ENCODE data around the gene NPTXR. TPM values are rescaled to one million over a fixed set of nuclear protein-coding genes. Genes with fewer than 3 reads are reported as not detected.

The NPTXR gene
- total RNA-seq, 1 donor from 2014 or later = 1.6 TPM

DNA sequence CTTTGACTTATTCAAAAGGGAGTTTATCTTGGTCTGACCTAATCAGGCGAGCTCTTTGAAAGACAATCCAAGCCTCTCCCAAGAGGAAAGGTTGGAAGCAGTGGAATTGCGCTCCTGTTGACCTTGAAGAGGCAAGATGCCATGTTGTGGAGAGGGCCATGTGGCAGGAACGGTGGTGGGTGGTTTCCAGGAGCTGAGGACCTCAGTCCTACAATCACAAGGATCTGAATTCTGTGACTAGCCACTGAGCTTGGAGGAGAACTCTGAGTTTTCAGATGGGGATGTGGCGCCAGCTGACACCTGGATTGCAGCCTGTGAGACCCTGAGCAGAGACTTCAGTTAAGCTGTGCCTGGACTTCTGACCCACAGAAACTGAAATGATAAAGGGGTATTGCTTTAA is 34.2 kb upstream of the NPTXR start:
- Histone ChIP-seq H3K27me3 (ENCODE audit: control insufficient read depth in 3 of 3, insufficient read depth in 3 of 3, low read length in 3 of 3) (no peaks in the 10 kb centered on the region), H3K36me3 (ENCODE audit: control insufficient read depth in 3 of 3, insufficient read depth in 3 of 3, low read length in 3 of 3) (no peaks in the 10 kb centered on the region), H3K4me1 (ENCODE audit: control insufficient read depth in 3 of 3, insufficient read depth in 3 of 3, low read length in 3 of 3) (peaks cover 16 to 26% (median 17%) of the 10 kb centered on the region in 3 donors), H3K9me3 (ENCODE audit: control insufficient read depth in 3 of 3, low read length in 3 of 3) (no peaks in the 10 kb centered on the region), H3K9ac (ENCODE audit: low read depth in 1 of 3, low read length in 3 of 3) (no peak overlapping the region), H3K27ac (ENCODE audit: low read depth, low read length) (no peak overlapping the region), H3K4me3 (ENCODE audit: low read length in 3 of 3) (no peak overlapping the region)

DNA sequence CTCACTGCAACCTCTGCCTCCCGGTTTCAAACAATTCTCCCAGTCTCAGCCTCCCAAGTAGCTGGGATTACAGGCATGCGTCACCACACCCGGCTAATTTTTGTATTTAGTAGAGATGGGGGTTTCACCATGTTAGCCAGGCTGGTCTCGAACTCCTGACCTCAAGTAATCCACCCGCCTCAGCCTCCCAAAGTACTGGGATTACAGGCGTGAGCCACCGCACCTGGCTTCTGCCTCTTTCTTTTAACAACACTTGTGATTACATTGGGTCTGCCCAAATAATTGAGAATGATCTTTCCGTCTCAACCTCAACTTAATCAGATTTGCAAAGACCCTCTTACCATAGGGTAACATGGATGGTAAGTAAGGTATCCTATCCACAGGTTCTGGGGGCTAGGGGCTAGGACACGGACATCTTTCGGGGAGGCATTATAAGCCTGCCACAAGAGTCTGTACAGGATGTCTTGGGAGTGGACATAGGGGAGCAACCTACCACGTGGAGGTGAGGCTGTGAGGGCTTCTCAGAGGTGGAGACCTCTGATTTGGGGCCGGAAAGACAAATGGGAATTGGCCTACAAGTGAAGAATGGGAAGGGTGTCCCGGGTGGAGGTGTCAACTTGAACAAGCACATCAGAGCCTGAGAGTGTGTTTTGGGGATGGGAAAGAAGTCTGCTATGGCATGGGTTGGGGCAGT is 30.8 kb upstream of the NPTXR start:
- H3K4me1 ChIP-seq (ENCODE audit: control insufficient read depth in 3 of 3, insufficient read depth in 3 of 3, low read length in 3 of 3) = peaks cover 14 to 23% (median 17%) of the 10 kb centered on the region in 3 donors
- H3K27ac ChIP-seq (ENCODE audit: low read depth, low read length) = no peak overlapping the region
- H3K9ac ChIP-seq (ENCODE audit: low read depth in 1 of 3, low read length in 3 of 3) = no peak overlapping the region
- H3K9me3 ChIP-seq (ENCODE audit: control insufficient read depth in 3 of 3, low read length in 3 of 3) = no peaks in the 10 kb centered on the region
- H3K36me3 ChIP-seq (ENCODE audit: control insufficient read depth in 3 of 3, insufficient read depth in 3 of 3, low read length in 3 of 3) = peaks cover 0 to 2% (median 1%) of the 10 kb centered on the region in 3 donors
- no peaks in the 10 kb centered on the region for H3K27me3 ChIP-seq (ENCODE audit: control insufficient read depth in 3 of 3, insufficient read depth in 3 of 3, low read length in 3 of 3)
- no peak overlapping the region for H3K4me3 ChIP-seq (ENCODE audit: low read length in 3 of 3)

DNA sequence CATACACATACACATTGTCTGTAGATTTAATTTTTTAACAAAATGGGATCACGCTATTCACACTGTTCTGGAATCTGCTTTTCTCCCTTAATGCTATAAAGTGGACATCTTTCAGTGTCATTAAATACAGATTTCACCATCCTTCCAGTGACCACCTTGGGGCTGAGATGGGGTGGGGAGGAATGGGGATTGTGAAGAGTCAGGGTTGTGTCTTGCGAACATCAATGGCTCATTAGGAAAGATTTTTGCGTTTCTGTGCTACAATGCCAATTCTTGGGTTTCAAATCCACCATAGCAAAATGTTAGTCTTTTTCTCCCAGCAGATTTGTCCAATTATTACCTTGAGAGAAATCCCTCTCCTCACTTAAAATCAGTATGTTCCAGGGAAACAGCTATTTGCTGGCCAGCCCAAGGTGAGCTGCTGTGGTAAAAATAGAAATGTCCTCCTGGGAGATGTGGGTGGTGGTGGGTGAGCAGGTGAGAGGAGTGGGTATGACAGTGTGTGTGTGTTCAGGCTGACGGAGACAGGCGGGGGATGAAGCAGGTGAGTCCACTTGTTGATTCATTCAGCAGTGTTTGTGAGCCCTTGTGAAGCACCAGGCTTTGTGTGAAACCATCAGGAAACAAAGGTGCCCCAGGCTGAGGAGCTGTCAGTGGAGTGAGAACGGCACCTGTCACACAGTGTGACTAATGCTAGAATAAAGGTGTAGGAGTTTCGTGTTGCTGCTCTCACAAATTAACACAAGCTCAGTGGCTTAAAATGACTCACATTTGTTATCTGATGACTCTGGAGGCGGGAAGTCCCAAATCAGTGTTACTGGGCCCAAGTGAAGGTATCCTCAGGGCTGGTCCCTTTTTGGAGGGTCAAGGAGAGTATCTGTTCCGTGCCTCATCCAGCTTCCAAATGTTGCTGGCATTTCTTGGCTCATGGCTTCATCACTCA is 29.9 kb upstream of the NPTXR start:
- peak overlapping the region; percentile 79 to 91 (median 89) for H3K4me3 ChIP-seq (ENCODE audit: low read length in 3 of 3)
- no peaks in the 10 kb centered on the region for H3K27me3 ChIP-seq (ENCODE audit: control insufficient read depth in 3 of 3, insufficient read depth in 3 of 3, low read length in 3 of 3)

DNA sequence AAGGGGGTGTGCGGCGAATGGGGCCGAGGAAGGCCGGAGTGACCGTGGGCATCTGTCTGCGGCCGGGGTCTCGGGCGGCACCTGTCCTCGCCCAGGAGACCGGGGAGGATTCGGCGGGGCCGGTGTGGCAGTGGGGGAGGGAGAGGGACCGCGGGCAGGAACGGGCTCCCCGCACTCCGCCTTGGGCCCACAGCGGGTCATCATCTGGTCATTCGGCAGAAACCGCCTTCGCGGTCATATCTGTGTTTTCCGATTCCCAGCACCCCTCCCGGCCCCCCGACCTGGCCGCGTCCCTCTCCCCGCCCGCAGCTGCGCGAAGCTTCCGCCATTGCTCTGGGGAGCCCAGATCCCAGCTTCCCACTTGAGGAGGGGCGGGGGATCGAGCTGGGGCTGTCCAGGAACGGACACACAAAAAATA is 29.0 kb upstream of the NPTXR start:
- Histone ChIP-seq H3K9me3 (ENCODE audit: control insufficient read depth in 3 of 3, low read length in 3 of 3) (no peaks in the 10 kb centered on the region), H3K27me3 (ENCODE audit: control insufficient read depth in 3 of 3, insufficient read depth in 3 of 3, low read length in 3 of 3) (no peaks in the 10 kb centered on the region), H3K4me3 (ENCODE audit: low read length in 3 of 3) (peak overlapping the region; percentile 79 to 91 (median 89)), H3K27ac (ENCODE audit: low read depth, low read length) (peak overlapping the region; percentile 90), H3K36me3 (ENCODE audit: control insufficient read depth in 3 of 3, insufficient read depth in 3 of 3, low read length in 3 of 3) (peaks cover 0 to 11% (median 7%) of the 10 kb centered on the region in 3 donors), H3K9ac (ENCODE audit: low read depth in 1 of 3, low read length in 3 of 3) (peak overlapping the region; percentile 91 to 94 (median 94)), H3K4me1 (ENCODE audit: control insufficient read depth in 3 of 3, insufficient read depth in 3 of 3, low read length in 3 of 3) (peaks cover 26 to 34% (median 28%) of the 10 kb centered on the region in 3 donors)

More for the DNA sequence above, 29.9 kb upstream of the NPTXR start:
- H3K9me3 ChIP-seq (ENCODE audit: control insufficient read depth in 3 of 3, low read length in 3 of 3) = no peaks in the 10 kb centered on the region
- peaks cover 0 to 4% (median 3%) of the 10 kb centered on the region in 3 donors for H3K36me3 ChIP-seq (ENCODE audit: control insufficient read depth in 3 of 3, insufficient read depth in 3 of 3, low read length in 3 of 3)
- H3K27ac ChIP-seq (ENCODE audit: low read depth, low read length) = peak overlapping the region; percentile 90
- H3K4me1 ChIP-seq (ENCODE audit: control insufficient read depth in 3 of 3, insufficient read depth in 3 of 3, low read length in 3 of 3) = peaks cover 22 to 31% (median 22%) of the 10 kb centered on the region in 3 donors
- peak overlapping the region; percentile 91 to 94 (median 94) for H3K9ac ChIP-seq (ENCODE audit: low read depth in 1 of 3, low read length in 3 of 3)

DNA sequence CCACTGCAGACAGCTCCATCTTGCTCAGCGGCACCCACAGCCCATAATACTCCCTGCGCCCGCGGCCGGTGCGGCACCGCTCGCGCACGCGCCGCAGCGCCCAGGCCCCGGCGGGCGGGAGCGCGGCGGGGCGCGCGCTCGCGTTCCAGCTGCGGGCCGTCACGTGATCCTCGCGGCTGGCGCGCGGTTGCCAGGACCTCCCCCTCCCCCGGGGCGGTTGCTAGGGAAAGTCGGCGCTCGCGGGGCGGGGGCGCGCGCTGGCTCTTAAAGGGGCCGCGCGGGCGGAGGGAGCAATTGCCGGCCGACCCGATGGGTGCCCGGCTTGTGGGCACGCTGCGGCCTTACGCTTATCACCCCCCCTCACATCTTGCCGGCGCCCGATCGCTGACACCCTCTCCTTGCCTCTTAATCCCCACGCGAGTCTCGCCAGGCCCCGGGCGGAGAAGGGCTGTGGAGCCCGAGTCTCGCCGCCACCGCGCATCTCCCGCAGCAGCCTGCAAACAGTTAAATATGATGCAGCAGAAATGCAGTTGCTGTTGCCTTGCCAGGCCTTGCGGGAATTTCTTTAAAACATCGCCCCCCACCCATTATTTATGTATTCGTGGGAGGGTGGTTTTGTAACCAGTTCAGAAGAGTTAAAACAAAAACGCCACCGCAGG is 28.5 kb upstream of the NPTXR start, which contains the start of gene CBX6:
TSS of gene CBX6 (minus strand) at position 45 of the 659 bp plus-strand sequence. CDS start at position 19, 26 bp downstream.
- peak within 1 kb of the TSS; percentile 79 to 91 (median 89) for H3K4me3 ChIP-seq (ENCODE audit: low read length in 3 of 3)
- peaks cover 26 to 34% (median 28%) of the 10 kb centered on the region in 3 donors for H3K4me1 ChIP-seq (ENCODE audit: control insufficient read depth in 3 of 3, insufficient read depth in 3 of 3, low read length in 3 of 3)
- H3K9ac ChIP-seq (ENCODE audit: low read depth in 1 of 3, low read length in 3 of 3) = peak within 1 kb of the TSS; percentile 91 to 94 (median 94)
- H3K36me3 ChIP-seq (ENCODE audit: control insufficient read depth in 3 of 3, insufficient read depth in 3 of 3, low read length in 3 of 3) = peaks cover 0 to 16% (median 10%) of the 10 kb centered on the region in 3 donors
- no peaks in the 10 kb centered on the region for H3K9me3 ChIP-seq (ENCODE audit: control insufficient read depth in 3 of 3, low read length in 3 of 3)
- no peaks in the 10 kb centered on the region for H3K27me3 ChIP-seq (ENCODE audit: control insufficient read depth in 3 of 3, insufficient read depth in 3 of 3, low read length in 3 of 3)
- H3K27ac ChIP-seq (ENCODE audit: low read depth, low read length) = peak within 1 kb of the TSS; percentile 90

DNA sequence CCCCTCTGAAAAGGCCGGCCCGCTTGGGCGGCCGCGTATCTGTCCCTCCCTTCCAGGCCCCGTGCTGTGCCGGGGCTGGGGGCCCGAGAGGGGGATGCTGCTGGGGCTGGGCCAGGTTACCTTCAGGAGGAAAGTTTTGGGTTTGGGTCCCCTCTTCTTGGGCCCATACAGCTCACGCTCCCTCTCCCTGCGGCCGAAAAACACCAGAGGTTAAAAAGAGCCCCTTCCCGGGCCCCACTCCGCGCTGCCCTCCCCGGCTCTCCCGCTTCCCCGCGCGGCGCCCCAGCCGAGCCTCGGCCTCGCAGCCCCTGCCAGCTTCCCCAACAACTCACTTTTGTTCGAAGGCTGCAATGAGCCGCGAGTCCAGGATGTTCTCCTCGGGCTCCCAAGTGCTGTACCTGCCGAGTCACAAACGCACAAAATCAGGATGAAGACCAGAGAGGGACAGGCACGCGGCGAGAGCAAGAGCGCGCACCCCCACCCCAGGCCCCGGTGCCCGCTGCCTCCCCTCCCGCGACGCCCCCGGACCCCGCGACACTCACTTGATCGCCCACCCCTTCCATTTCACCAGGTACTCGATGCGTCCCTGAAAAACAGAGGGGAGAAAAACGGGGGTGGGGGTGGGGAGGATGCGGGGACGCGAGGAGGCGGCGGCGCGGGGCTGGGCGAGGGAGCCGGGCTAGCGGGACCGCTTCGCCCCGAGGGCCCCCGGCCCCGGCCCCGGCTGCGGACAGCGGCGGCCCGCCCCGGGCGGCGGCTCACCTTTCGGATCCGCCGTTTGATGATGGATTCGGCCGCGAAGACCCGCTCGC is 27.7 kb upstream of the NPTXR start:
- Histone ChIP-seq H3K27ac (ENCODE audit: low read depth, low read length) (peak overlapping the region; percentile 60), H3K9ac (ENCODE audit: low read depth in 1 of 3, low read length in 3 of 3) (peak overlapping the region in 2 of 3 donors; percentile 73 to 75)

DNA sequence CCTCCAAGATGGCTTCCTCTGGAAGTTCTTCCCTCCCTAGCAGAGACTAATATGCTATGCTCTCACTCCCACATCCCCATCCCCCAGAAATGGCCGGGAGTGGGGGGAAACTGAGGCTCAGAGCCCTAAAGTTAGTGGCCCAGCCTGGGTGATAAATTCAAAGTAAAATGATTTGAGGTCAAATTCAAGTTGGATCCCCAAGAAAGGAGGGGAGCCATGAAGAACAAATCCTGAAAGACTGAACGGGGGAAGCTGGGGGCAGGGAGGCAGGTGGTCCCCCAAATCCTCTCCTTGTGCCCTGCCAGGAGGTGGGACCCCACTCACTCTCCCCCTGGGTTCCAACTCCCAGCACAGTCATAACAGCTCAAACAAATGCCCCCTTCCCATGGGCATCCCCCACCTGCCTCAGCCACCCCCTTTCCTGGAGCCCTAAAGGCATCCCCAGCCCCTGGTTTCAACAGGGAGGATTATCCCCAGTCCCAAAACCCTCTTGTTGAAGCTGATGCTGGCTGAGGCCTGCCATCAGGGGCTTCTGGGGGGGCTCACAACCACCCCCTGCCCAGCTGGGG is 27.0 kb upstream of the NPTXR start:
- peak overlapping the region; percentile 62 to 76 (median 70) for H3K4me3 ChIP-seq (ENCODE audit: low read length in 3 of 3)
- peak overlapping the region; percentile 60 for H3K27ac ChIP-seq (ENCODE audit: low read depth, low read length)
- no peaks in the 10 kb centered on the region for H3K9me3 ChIP-seq (ENCODE audit: control insufficient read depth in 3 of 3, low read length in 3 of 3)
- H3K9ac ChIP-seq (ENCODE audit: low read depth in 1 of 3, low read length in 3 of 3) = peak overlapping the region in 2 of 3 donors; percentile 73 to 75
- peaks cover 26 to 34% (median 28%) of the 10 kb centered on the region in 3 donors for H3K4me1 ChIP-seq (ENCODE audit: control insufficient read depth in 3 of 3, insufficient read depth in 3 of 3, low read length in 3 of 3)
- no peaks in the 10 kb centered on the region for H3K27me3 ChIP-seq (ENCODE audit: control insufficient read depth in 3 of 3, insufficient read depth in 3 of 3, low read length in 3 of 3)
- H3K36me3 ChIP-seq (ENCODE audit: control insufficient read depth in 3 of 3, insufficient read depth in 3 of 3, low read length in 3 of 3) = peaks cover 4 to 17% (median 13%) of the 10 kb centered on the region in 3 donors

More for the DNA sequence above, 27.7 kb upstream of the NPTXR start:
- no peaks in the 10 kb centered on the region for H3K9me3 ChIP-seq (ENCODE audit: control insufficient read depth in 3 of 3, low read length in 3 of 3)
- H3K4me3 ChIP-seq (ENCODE audit: low read length in 3 of 3) = peak overlapping the region; percentile 62 to 76 (median 70)
- H3K27me3 ChIP-seq (ENCODE audit: control insufficient read depth in 3 of 3, insufficient read depth in 3 of 3, low read length in 3 of 3) = no peaks in the 10 kb centered on the region
- peaks cover 0 to 17% (median 10%) of the 10 kb centered on the region in 3 donors for H3K36me3 ChIP-seq (ENCODE audit: control insufficient read depth in 3 of 3, insufficient read depth in 3 of 3, low read length in 3 of 3)
- peaks cover 26 to 34% (median 28%) of the 10 kb centered on the region in 3 donors for H3K4me1 ChIP-seq (ENCODE audit: control insufficient read depth in 3 of 3, insufficient read depth in 3 of 3, low read length in 3 of 3)

DNA sequence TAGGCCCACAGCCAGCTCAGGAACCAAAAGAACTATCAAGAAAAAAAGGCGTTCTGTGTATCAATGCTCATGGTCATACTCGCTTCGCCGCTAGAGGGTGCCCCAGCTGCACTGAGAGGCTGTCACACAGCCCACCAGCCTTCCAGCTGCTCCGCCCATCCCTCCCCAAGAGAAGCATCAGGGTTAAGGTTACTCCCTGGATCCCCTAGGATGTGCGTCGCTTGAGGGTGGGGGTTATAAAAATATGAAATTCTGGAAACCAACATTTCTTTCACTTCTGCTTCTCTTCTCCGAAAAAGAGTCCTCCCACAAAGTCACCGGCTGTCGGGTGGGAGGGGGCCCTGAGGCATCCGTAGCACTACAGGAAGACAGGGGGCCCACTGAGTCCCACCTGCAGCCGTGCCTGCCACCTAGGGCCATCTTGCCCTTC is 26.5 kb upstream of the NPTXR start:
- Histone ChIP-seq H3K9me3 (ENCODE audit: control insufficient read depth in 3 of 3, low read length in 3 of 3) (no peaks in the 10 kb centered on the region), H3K27ac (ENCODE audit: low read depth, low read length) (peak overlapping the region; percentile 60), H3K27me3 (ENCODE audit: control insufficient read depth in 3 of 3, insufficient read depth in 3 of 3, low read length in 3 of 3) (no peaks in the 10 kb centered on the region), H3K4me1 (ENCODE audit: control insufficient read depth in 3 of 3, insufficient read depth in 3 of 3, low read length in 3 of 3) (peaks cover 26 to 37% (median 30%) of the 10 kb centered on the region in 3 donors), H3K36me3 (ENCODE audit: control insufficient read depth in 3 of 3, insufficient read depth in 3 of 3, low read length in 3 of 3) (peaks cover 4 to 21% (median 15%) of the 10 kb centered on the region in 3 donors), H3K4me3 (ENCODE audit: low read length in 3 of 3) (peak overlapping the region in 1 of 3 donors; percentile 70), H3K9ac (ENCODE audit: low read depth in 1 of 3, low read length in 3 of 3) (peak overlapping the region in 2 of 3 donors; percentile 73 to 75)
